ENCODE measurements around the gene NME9. TPM values are rescaled to one million over a fixed set of nuclear protein-coding genes. Genes with fewer than 3 reads are reported as not detected.

The NME9 gene
- total RNA-seq, 2 experiments from 2014 or later = 0.80 TPM; not detected in 1

DNA sequence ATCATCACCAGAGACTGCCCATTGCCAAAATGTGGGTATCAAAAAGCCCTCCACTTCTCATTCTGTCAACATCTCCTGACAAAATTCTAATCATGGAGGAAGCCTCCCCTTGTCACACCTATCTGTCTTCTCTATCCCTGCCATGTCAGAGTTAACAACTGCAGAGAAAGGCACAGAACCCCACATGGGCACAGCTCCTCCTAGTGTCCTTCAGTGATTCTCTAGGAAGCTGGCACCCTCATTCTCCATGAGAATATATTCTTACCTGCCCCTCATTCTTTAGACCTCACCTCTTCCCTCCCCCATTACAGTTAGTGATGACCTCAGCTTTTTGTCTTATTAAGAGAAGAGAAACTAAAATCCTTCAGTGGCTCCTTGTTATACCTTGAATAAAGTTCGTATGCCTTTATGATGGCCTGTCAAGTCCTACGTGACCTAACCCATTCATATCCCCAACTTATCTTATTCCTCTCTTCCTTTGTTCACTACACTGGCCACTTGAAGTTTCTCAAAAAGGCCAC lies 44.6 kb downstream of the NME9 start:
- no peak overlapping the region for H3K4me3 ChIP-seq (ENCODE audit: low read length)
- H3K4me1 ChIP-seq (ENCODE audit: insufficient read depth, low read length) = no peaks in the 10 kb centered on the region
- H3K27me3 ChIP-seq (ENCODE audit: control insufficient read depth in 1 of 2, insufficient read depth in 2 of 2, low read length in 2 of 2) = no peaks in the 10 kb centered on the region
- H3K36me3 Mint-ChIP-seq (ENCODE audit: low read depth) = peaks cover 40% of the 10 kb centered on the region
- peaks cover 54% of the 10 kb centered on the region for H3K36me3 ChIP-seq (ENCODE audit: insufficient read depth, low read length)
- ChIA-PET POLR2A (interaction anchor here (0.6 kb wide), 1 partner anchor 82 kb away, joined by 3 read pairs; no protein-coding TSS in a partner anchor), CTCF (no interaction called here)
- no peak overlapping the region for H3K27ac Mint-ChIP-seq
- intact Hi-C loops (cut with DNase I, micrococcal nuclease) = no loop called here
- H3K9me3 Mint-ChIP-seq = no peaks in the 10 kb centered on the region
- no peak for TF ChIP-seq CTCF (IDR thresholded peaks at IDR 0.05)
- no peak for DNase-seq
- H3K9me3 ChIP-seq (ENCODE audit: control insufficient read depth in 1 of 2, insufficient read depth in 1 of 2, low read length in 2 of 2) = no peaks in the 10 kb centered on the region
- no peak overlapping the region for H3K27ac ChIP-seq (ENCODE audit: low read depth in 1 of 2, low read length in 2 of 2)
- ATAC-seq (ENCODE audit: poor library complexity) = no peak
- no peak overlapping the region for H3K4me3 Mint-ChIP-seq
- H3K4me1 Mint-ChIP-seq (ENCODE audit: low read depth) = peaks cover 4% of the 10 kb centered on the region
- H3K27me3 Mint-ChIP-seq = no peaks in the 10 kb centered on the region

- ATAC-seq (ENCODE audit: poor library complexity) (no peak), DNase-seq (no peak)
- no peaks in the 10 kb centered on the region for H3K9me3 ChIP-seq (ENCODE audit: control insufficient read depth in 1 of 2, insufficient read depth in 1 of 2, low read length in 2 of 2)
- Mint-ChIP-seq H3K27me3 (no peaks in the 10 kb centered on the region), H3K4me1 (ENCODE audit: low read depth) (peaks cover 4% of the 10 kb centered on the region), H3K4me3 (no peak overlapping the region), H3K27ac (no peak overlapping the region), H3K9me3 (no peaks in the 10 kb centered on the region), H3K36me3 (ENCODE audit: low read depth) (peaks cover 36% of the 10 kb centered on the region)
- no peaks in the 10 kb centered on the region for H3K4me1 ChIP-seq (ENCODE audit: insufficient read depth, low read length)
- no peak for TF ChIP-seq CTCF (IDR thresholded peaks at IDR 0.05)
- no peak overlapping the region for H3K27ac ChIP-seq (ENCODE audit: low read depth in 1 of 2, low read length in 2 of 2)
- intact Hi-C loops (cut with DNase I, micrococcal nuclease) = no loop called here
- H3K4me3 ChIP-seq (ENCODE audit: low read length) = no peak overlapping the region
- POLR2A ChIA-PET = no interaction called here
- H3K27me3 ChIP-seq (ENCODE audit: control insufficient read depth in 1 of 2, insufficient read depth in 2 of 2, low read length in 2 of 2) = no peaks in the 10 kb centered on the region
- peaks cover 45% of the 10 kb centered on the region for H3K36me3 ChIP-seq (ENCODE audit: insufficient read depth, low read length)
- CTCF ChIA-PET = interaction anchor here (0.6 kb wide), 1 partner anchor 83 kb away, joined by 3 read pairs; no protein-coding TSS in a partner anchor
Observed at GRCh38 chr3:138284079-138284478, 45.6 kb downstream of the NME9 start.

DNA sequence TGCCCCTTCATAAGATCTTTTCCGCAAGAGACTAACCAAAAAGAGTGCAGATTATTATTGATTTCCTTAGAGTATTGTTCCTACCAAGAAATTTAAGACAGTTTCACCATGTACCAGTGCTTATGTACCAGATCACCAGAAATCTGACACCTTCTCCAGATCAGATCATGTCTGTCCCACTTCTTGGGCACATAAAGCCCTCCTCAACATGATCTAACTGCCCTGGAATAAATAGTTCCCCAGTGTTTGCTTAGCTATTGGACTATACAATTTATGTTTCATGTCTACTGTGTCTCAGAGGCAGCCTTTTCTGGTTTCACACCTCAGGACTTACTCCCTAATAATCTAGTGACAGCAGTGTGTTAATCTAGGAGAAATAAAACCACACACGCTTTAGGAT lies 46.8 kb downstream of the NME9 start:
- H3K36me3 ChIP-seq (ENCODE audit: insufficient read depth, low read length) = peaks cover 38% of the 10 kb centered on the region
- Mint-ChIP-seq H3K36me3 (ENCODE audit: low read depth) (peaks cover 40% of the 10 kb centered on the region), H3K9me3 (no peaks in the 10 kb centered on the region), H3K27me3 (no peaks in the 10 kb centered on the region), H3K27ac (no peak overlapping the region), H3K4me1 (ENCODE audit: low read depth) (peaks cover 4% of the 10 kb centered on the region), H3K4me3 (no peak overlapping the region)
- no peak overlapping the region for H3K4me3 ChIP-seq (ENCODE audit: low read length)
- ATAC-seq (ENCODE audit: poor library complexity) (no peak), DNase-seq (no peak)
- no peaks in the 10 kb centered on the region for H3K27me3 ChIP-seq (ENCODE audit: control insufficient read depth in 1 of 2, insufficient read depth in 2 of 2, low read length in 2 of 2)
- no peak for TF ChIP-seq CTCF (IDR thresholded peaks at IDR 0.05)
- H3K27ac ChIP-seq (ENCODE audit: low read depth in 1 of 2, low read length in 2 of 2) = no peak overlapping the region
- POLR2A ChIA-PET = no interaction called here
- H3K9me3 ChIP-seq (ENCODE audit: control insufficient read depth in 1 of 2, insufficient read depth in 1 of 2, low read length in 2 of 2) = no peaks in the 10 kb centered on the region
- H3K4me1 ChIP-seq (ENCODE audit: insufficient read depth, low read length) = no peaks in the 10 kb centered on the region
- CTCF ChIA-PET = no interaction called here
- intact Hi-C loops (cut with DNase I, micrococcal nuclease) = no loop called here

Data from CD4-positive, alpha-beta T cell (primary cell).